HG03439 (cell line): ENCODE results near the gene TSPY3.
"Not testable (repeated sequence)": the region's sequence is repeated elsewhere in the genome, so short reads cannot be mapped to it uniquely, and the experiment has no call there.

Experiments used
- ATAC-seq: cut with Tn5 transposase; IDR thresholded peaks from one replicate; pipeline ENCODE4 v1.9.1; 2021; ENCODE audit warnings: mild to moderate bottlenecking, moderate library complexity; ENCODE audit not compliant: unreplicated experiment

The TSPY3 gene, protein sequence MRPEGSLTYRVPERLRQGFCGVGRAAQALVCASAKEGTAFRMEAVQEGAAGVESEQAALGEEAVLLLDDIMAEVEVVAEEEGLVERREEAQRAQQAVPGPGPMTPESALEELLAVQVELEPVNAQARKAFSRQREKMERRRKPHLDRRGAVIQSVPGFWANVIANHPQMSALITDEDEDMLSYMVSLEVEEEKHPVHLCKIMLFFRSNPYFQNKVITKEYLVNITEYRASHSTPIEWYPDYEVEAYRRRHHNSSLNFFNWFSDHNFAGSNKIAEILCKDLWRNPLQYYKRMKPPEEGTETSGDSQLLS

GRCh38 chrY:9398121-9398520 is at the start of gene TSPY3:
Gene TSPY3, plus strand, starts transcription at chrY:9398421. Its CDS starts 46 bp downstream, at chrY:9398467.
- ATAC-seq: not testable (repeated sequence)

- ATAC-seq: not testable (repeated sequence)
Observed at GRCh38 chrY:9357497-9357896, 40.7 kb upstream of the TSPY3 start, which contains the start of gene TSPY8. Gene TSPY8, plus strand, starts transcription at chrY:9357797. Its CDS starts 46 bp downstream, at chrY:9357843.

DNA sequence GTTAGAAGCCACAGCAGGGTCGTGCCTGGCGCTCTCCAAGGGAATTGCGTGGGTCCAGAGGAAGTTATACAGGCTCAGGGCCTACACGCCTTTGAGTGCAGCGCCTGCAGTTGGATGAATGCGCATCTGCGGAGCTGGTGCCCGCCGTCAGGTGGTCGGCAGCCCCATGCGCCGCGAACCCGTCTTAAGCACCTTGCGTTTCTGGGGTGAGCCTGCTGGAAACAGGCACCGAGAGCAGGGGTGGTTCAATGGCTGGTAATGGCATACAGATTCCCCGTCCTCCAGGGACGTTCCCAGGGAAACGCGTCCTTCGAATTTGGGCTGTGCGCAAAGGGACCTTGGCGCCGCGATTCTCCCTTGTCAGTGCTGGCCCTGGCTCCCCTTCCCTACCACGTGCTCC is 1.7 kb upstream of the TSPY3 start:
- not testable (repeated sequence) for ATAC-seq
